GM18505 (cell line): ENCODE results near the gene PAPPA.

Experiments
- ATAC-seq: cut with Tn5 transposase; IDR thresholded peaks from one replicate; pipeline ENCODE4 v1.9.1; 2021; ENCODE audit not compliant: unreplicated experiment
- POLR2A ChIP-seq: IDR thresholded peaks from 4 replicates; pipeline ENCODE4 v1.6.1; 2011; ENCODE audit warnings: borderline replicate concordance; ENCODE audit not compliant: insufficient read depth, insufficient read length; ENCODE audit errors: extremely low read depth

Gene PAPPA

DNA sequence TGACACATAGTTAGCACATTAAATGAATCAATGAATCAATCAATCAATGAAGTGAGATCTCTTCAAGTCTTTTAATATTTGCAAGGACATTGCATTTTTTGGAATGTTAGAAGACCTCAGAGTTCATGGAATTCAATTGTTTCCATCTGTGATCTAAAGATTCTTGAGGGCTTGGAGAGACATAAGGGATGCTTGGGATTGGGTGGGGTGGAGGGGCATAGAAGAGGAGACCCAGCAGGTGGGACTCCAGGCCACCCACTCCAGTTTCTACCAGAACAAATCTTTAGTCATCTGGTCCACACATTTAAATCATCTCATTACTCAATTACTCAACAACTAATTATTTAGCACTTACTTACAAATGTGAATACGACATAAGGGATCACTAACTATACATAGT, 282.5 kb downstream of the PAPPA start:
- ATAC-seq = no peak
- TF ChIP-seq POLR2A = no peak

DNA sequence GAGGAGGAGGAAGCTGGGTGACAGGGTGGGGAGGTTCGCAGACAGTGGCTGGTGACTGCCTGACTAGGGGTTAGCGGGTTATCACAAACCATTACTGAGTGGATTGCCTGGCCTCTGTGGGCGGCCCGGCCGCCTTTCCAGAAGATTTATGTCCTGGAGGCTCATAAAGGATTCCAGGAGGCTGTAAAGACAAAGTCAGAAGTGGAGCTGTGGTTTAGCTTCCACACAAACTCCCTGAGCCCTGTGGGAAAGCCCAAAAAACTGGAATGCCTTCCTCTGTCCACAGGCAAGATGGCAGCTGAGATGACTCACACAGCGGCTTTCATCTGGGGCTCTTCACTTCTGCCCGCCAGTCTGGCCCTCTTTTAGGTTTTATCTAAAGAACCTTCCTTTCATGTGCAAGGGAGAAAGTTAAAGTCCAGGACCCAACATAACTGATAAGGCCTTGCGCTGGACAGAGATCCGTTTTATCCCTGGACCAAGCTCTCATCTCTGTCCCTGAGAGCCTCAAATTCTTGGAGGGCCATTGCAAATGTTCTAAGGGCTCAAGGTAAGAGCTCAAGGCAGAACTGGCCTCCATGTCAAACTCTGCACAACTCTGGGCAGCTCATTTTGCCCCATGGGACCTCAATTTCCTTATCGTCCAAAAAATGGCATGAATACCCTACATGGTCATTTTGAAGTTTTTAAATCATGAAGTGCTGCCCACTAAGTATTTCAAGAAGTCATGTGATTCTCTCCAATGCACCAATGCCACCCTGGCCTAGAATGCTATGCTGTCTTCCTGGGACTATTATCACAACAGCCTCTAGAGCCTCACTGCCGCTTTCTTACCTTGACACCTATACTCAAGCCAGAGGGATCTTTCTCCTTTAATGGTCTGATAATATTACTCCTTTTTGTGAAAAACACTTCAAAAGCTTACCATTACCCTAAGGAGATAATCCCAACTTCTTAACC, 284.1 kb downstream of the PAPPA start:
- TF ChIP-seq POLR2A = no peak
- no peak for ATAC-seq

DNA sequence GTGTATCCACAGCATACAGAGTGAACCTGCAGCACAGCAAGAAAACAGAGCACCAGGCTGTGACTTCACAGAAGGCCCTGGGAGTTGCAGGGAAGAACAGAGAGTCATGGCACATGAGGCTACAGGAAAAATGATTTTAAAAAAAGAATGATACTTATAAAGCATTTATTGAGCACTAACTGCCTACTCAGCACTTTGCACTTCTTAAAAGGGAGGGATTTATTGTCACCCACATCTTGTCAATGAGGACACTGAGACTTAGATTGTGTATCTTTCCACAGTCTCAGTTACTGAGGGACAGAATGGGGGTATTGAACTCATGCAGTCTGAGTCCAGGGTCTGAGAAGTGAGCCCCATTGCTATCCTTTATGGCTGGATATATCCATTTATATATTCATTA, 288.9 kb downstream of the PAPPA start:
- TF ChIP-seq POLR2A = no peak
- ATAC-seq = no peak

DNA sequence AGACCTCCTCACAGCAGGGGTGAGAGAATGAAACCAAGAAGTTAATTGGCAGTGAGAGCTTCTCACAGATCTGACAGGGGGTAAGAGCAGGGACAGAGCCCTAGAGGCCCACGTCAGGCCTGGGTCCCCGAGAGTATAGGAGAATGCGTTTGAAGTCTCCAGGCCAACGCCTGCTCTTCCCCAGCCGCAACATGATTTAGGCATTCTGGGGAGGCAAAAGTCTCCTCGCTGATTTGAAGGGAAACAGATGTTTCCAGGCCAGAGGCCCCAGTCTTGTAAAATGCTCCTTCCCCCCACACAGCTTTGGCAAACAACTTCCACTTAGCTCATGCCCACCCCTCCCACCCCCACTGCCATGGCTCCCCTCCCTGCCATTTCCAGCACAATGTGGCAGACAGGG, 294.3 kb downstream of the PAPPA start:
- TF ChIP-seq POLR2A = no peak

DNA sequence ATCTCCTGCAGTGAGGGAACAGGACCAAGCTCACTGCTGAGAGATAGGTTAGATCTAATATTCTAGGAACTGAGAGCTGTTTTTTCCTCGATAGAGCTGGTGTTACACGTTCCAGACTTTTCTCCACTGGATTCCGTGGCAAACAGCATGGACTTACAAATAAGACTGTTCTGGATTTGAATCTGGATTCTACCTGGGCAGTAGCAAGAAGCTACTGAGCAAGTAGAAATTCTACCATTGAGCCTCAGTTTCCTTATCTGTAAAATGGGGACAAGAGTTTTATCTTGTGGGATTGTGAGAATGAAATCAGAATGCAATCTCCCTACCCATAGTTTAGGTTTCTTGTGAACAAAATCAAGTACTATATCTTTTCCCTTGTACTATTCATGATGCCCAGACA, 294.8 kb downstream of the PAPPA start:
- TF ChIP-seq POLR2A = no peak
- ATAC-seq = no peak

More for the DNA sequence above, 294.3 kb downstream of the PAPPA start:
- ATAC-seq = no peak

DNA sequence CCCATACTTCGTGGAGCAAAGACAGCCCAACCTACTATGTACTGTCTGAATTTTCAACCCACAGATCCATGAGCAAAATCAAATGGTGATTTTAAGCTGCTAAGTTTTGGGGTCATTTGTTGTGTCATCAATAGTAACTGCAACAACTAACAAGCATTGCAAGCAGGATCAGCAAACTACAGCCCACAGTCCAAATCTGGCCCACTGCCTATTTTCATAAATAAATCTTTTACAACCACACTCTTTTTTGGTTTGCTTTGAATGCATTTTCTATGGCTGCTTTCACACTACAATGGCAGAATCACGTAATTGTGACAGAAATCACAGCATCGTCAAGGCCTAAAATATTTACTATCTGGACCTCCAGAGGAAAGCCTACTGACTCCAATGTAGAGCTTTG, 296.4 kb downstream of the PAPPA start:
- no peak for TF ChIP-seq POLR2A
- no peak for ATAC-seq

DNA sequence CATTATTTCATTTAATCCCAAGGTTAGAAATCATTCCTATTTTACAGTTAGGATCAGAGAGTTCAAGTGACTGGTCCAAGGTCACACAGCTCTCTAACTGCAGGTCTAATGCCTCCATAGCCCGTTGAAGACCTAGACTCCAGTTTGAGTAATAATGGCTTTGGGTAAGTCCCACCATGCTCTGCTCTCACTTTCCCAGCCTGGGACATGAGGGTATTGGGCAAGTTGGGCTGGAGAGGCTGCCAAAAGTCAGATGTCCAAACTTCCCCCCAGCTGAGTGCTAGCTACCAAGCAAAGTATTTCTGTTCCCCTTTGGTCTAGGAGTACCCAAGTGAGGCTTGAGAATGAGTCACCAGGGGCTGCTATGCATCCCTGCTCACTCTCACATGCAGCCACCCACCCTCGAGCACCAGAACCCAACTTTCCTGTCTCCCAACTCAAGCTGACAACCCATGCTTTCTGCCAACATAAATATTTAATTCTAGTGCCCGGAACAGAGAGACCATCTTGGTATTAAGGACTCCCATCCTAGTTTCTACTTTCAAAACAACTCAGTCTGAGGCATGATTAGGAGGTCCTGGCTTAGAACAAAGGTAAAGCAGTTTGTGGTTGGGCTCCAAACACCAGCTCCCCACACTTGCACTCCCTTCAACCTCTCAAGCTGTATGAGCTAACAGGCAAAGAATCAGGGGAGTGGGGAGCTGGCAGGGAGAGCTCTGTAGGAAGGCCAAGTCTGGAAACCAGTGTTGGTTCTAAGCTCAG, 297.0 kb downstream of the PAPPA start:
- no peak for TF ChIP-seq POLR2A
- peak; percentile 98 for ATAC-seq

DNA sequence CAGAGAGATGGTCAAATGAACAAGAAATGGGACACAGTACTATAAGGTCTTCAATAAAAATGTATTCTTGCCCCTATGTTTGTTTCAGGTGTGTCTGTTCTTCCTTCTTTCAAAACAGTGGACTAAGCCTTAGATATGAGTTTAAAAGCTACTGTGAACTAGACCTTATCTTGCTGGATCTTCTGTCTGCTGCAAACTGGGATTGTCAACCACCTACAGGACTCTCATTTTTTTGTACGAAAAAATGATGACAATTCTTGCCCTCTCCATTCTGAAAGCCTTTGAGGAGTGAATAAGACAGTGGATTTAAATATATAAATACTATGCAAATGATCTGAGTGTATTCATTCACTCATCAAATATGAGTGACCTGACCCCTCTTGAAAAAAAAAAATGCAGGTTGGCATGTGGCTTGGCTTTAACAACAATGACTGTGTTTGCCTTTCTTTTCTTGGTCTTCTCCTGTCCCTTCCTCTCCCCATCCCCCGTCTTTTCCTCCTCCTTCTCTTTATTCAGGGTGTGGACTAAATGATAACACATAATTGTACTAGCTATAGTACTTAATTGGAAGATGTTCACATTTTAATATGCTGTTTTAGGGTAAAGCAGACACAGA, 298.0 kb downstream of the PAPPA start:
- no peak for TF ChIP-seq POLR2A
- no peak for ATAC-seq
